ENCODE results near the gene SMAP1.

Gene SMAP1

DNA sequence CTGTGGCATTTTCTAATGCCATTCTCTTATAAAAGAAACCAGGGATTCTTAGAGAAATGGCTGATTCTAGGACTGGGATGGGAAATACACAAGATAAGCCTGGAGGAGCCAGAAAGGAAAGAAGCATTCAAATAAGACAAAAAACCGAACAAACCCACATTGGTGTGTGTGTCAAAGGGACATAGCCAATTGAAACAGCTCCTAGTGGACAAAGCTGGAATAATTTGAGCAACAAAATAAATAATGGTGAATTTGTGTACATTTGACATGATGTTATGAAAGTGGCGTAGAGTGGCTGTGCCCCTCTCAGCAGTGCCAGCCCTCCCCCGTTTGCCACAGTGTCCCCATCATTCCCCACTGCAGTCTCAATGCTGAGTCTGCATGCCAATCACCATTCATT is 233.6 kb downstream of the SMAP1 start:
- DNase-seq, result no peak

DNA sequence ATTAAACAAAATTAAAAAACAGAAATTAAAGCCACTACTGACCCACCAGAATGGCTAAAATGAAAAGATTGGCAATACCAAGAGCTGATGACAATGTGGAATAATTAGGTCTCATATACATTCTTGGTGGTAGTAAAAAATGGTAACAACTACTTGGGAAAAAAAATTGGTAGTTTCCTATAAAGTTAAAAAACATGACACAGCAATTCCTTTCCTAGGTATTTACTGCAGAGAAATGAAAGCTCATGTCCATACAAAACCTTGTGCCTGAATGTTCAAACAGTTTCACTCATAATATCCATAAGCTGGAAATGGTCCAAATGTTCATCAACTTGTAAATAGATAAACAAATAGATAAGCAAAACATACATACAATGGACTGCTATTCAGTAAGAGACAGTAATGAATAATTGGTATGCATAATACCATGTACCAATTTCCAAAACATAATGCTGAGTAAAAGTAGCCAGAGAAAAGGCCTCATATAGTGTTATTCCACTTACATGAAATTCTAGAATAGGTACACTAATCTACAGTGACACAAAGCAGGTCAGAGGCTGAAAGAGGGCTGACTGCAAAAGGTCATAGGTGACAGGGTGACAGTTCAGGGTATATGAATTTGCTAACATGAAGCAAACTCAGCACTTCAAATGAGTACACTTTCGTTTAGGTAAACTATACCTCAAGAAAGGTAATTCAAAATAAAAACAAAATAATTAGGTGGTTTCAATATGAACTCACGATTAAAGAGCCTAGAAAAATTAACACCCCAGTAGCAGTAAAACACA is 236.2 kb downstream of the SMAP1 start:
- no peak for DNase-seq

DNA sequence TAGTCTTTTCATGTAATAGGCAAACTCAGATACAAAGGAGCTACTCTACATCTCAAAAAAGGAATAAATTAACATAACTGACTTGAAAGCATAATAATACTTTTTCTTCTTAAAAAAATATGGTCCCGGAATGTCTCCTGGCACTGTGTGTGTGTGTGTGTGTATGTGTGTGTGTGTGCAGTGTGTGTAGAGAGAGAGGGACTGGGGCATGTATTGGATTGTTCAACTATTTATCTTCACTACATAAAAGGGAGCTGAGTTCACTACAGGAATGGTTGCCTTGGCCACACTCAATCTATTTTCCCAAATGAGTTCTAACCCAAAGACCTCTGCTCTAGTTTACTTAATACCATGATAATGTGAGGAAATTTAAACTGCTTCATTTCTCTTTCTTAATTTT is 238.1 kb downstream of the SMAP1 start:
- DNase-seq, result no peak
